PFSK-1 (cell line): Measurements from ENCODE around the gene PCAT7.

Experiments used
- FOXP2 ChIP-seq: optimal IDR thresholded peaks from 2 replicates; pipeline ENCODE3; 2011; ENCODE audit warnings: borderline replicate concordance, control low read depth, inconsistent platforms; ENCODE audit not compliant: insufficient read depth; ENCODE audit errors: extremely low read length, extremely low read depth
- POLR2AphosphoS5 ChIP-seq: IDR thresholded peaks from 2 replicates; pipeline ENCODE4 v1.6.1; 2012; ENCODE audit warnings: low read depth, mild to moderate bottlenecking, control low read depth, low read length, moderate library complexity
- REST ChIP-seq, 2 experiments: IDR thresholded peaks; 2 replicates each; pipeline versions ENCODE4 v1.6.1 to v1.8.0; 2011 to 2012; ENCODE audit warnings: low read depth in 2 of 2, low read length in 2 of 2, control low read depth in 1 of 2, inconsistent platforms in 1 of 2, mild to moderate bottlenecking in 1 of 2, moderate library complexity in 1 of 2; ENCODE audit not compliant: insufficient read depth in 1 of 2
- SIN3A ChIP-seq: IDR thresholded peaks from 2 replicates; pipeline ENCODE4 v1.6.1; 2012; ENCODE audit warnings: mild to moderate bottlenecking, low read length, moderate library complexity, borderline replicate concordance; ENCODE audit not compliant: insufficient read depth
- TAF1 ChIP-seq: IDR thresholded peaks from 2 replicates; pipeline ENCODE4 v1.6.1; 2012; ENCODE audit warnings: low read length, control low read depth, borderline replicate concordance; ENCODE audit not compliant: insufficient read depth

The PCAT7 gene

GRCh38 chr9:94568972-94569712, 14.3 kb downstream of the PCAT7 start:
- TF ChIP-seq REST (IDR thresholded peaks at IDR 0.05; ENCODE audit: insufficient read depth in 1 of 2, low read depth in 2 of 2, low read length in 2 of 2): no peak
- no peak for TF ChIP-seq POLR2AphosphoS5
- no peak for TF ChIP-seq FOXP2
- TF ChIP-seq TAF1: no peak
- TF ChIP-seq SIN3A: no peak

- TF ChIP-seq POLR2AphosphoS5: no peak
- TF ChIP-seq FOXP2: no peak
- TF ChIP-seq SIN3A: no peak
- no peak for TF ChIP-seq TAF1
- TF ChIP-seq REST (IDR thresholded peaks at IDR 0.05; ENCODE audit: insufficient read depth in 1 of 2, low read depth in 2 of 2, low read length in 2 of 2): no peak
These were observed 21.2 kb downstream of the PCAT7 start for GRCh38 chr9:94576131-94576530.

GRCh38 chr9:94577036-94577435, 22.2 kb downstream of the PCAT7 start:
- TF ChIP-seq TAF1 (no peak), FOXP2 (no peak), POLR2AphosphoS5 (no peak), SIN3A (no peak), REST (IDR thresholded peaks at IDR 0.05; ENCODE audit: insufficient read depth in 1 of 2, low read depth in 2 of 2, low read length in 2 of 2) (no peak)

- TF ChIP-seq SIN3A: no peak
- TF ChIP-seq REST (IDR thresholded peaks at IDR 0.05; ENCODE audit: insufficient read depth in 1 of 2, low read depth in 2 of 2, low read length in 2 of 2): no peak
- no peak for TF ChIP-seq TAF1
- no peak for TF ChIP-seq POLR2AphosphoS5
- no peak for TF ChIP-seq FOXP2
These were observed 22.7 kb downstream of the PCAT7 start for GRCh38 chr9:94577571-94577970.

GRCh38 chr9:94581728-94582127, 26.8 kb downstream of the PCAT7 start:
- TF ChIP-seq TAF1 (no peak), SIN3A (no peak), REST (IDR thresholded peaks at IDR 0.05; ENCODE audit: insufficient read depth in 1 of 2, low read depth in 2 of 2, low read length in 2 of 2) (no peak), FOXP2 (no peak), POLR2AphosphoS5 (no peak)
